GM12891 (cell line): Measurements from ENCODE around the gene ZNF24.

Source experiments
- DNase-seq: peaks from one replicate; pipeline ENCODE4 v3.0.0; 2011; ENCODE audit warnings: low spot score; ENCODE audit not compliant: insufficient read length
- FAIRE-seq: peaks from 2 replicates; lab custom pipeline; 2011; peaks lifted over from hg19 to GRCh38; lab: Jason Lieb, UNC
- PAX5 ChIP-seq: IDR thresholded peaks from 2 replicates; pipeline ENCODE4 v1.6.1; 2011; ENCODE audit warnings: low read length, moderate library complexity, mild to moderate bottlenecking; ENCODE audit not compliant: insufficient read depth, severe bottlenecking
- POLR2A ChIP-seq: IDR thresholded peaks from 2 replicates; pipeline ENCODE4 v1.6.1; 2011; ENCODE audit warnings: low read depth, low read length, control low read depth
- POLR2AphosphoS5 ChIP-seq: IDR thresholded peaks from 2 replicates; pipeline ENCODE4 v1.6.1; 2011; ENCODE audit warnings: low read depth, low read length, control low read depth
- POU2F2 ChIP-seq: IDR thresholded peaks from 2 replicates; pipeline ENCODE4 v1.6.1; 2011; ENCODE audit warnings: low read depth, mild to moderate bottlenecking, control low read depth, low read length, moderate library complexity
- SPI1 ChIP-seq: IDR thresholded peaks from 2 replicates; pipeline ENCODE4 v1.6.1; 2011; ENCODE audit warnings: low read depth, low read length, control low read depth
- TAF1 ChIP-seq: IDR thresholded peaks from 2 replicates; pipeline ENCODE4 v1.6.1; 2011; ENCODE audit warnings: low read depth, low read length, control low read depth

The ZNF24 gene

GRCh38 chr18:35355140-35355618, 11.0 kb upstream of the ZNF24 start:
- TF ChIP-seq PAX5 = no peak
- no peak for TF ChIP-seq POU2F2
- TF ChIP-seq SPI1 = no peak
- no peak for TF ChIP-seq POLR2AphosphoS5
- TF ChIP-seq POLR2A = no peak
- TF ChIP-seq TAF1 = no peak
- peak; percentile 38 for DNase-seq
- FAIRE-seq = peak; percentile 82

- no peak for DNase-seq
- FAIRE-seq = no peak
- TF ChIP-seq POLR2A = no peak
- no peak for TF ChIP-seq PAX5
- no peak for TF ChIP-seq POU2F2
- no peak for TF ChIP-seq TAF1
- TF ChIP-seq SPI1 = no peak
- TF ChIP-seq POLR2AphosphoS5 = no peak
Measured at GRCh38 chr18:35352778-35353177, 8.6 kb upstream of the ZNF24 start.

- no peak for DNase-seq
- no peak for TF ChIP-seq POU2F2
- no peak for TF ChIP-seq TAF1
- no peak for TF ChIP-seq SPI1
- TF ChIP-seq POLR2AphosphoS5 = no peak
- TF ChIP-seq POLR2A = no peak
- TF ChIP-seq PAX5 = no peak
- FAIRE-seq = no peak
Measured at GRCh38 chr18:35352283-35352682, 8.1 kb upstream of the ZNF24 start.

GRCh38 chr18:35348001-35348400, 3.8 kb upstream of the ZNF24 start:
- no peak for DNase-seq
- no peak for FAIRE-seq
- no peak for TF ChIP-seq PAX5
- no peak for TF ChIP-seq SPI1

- DNase-seq (no peak), FAIRE-seq (no peak)
- no peak for TF ChIP-seq SPI1
- TF ChIP-seq POU2F2 = no peak
- TF ChIP-seq POLR2AphosphoS5 = no peak
- no peak for TF ChIP-seq TAF1
- no peak for TF ChIP-seq PAX5
- no peak for TF ChIP-seq POLR2A
Measured at GRCh38 chr18:35345950-35346349, 1.7 kb upstream of the ZNF24 start.

GRCh38 chr18:35345460-35345921, 1.3 kb upstream of the ZNF24 start:
- peak; percentile 70 for FAIRE-seq
- TF ChIP-seq PAX5 (peak; percentile 81), POLR2AphosphoS5 (no peak)
- peak; percentile 16 for DNase-seq

GRCh38 chr18:35344736-35345459, 678 bp upstream of the ZNF24 start:
- DNase-seq (no peak), FAIRE-seq (no peak)
- no peak for TF ChIP-seq TAF1
- TF ChIP-seq POU2F2 = no peak
- TF ChIP-seq POLR2A = no peak
- no peak for TF ChIP-seq POLR2AphosphoS5
- TF ChIP-seq PAX5 = no peak
- no peak for TF ChIP-seq SPI1

- FAIRE-seq = no peak
- DNase-seq = no peak
- TF ChIP-seq POU2F2 (no peak), POLR2A (no peak), PAX5 (no peak), SPI1 (no peak)
Measured at GRCh38 chr18:35343488-35343935, 708 bp downstream of the ZNF24 start.

GRCh38 chr18:35337286-35337685, 6.9 kb downstream of the ZNF24 start:
- TF ChIP-seq SPI1 (no peak), PAX5 (no peak), POLR2AphosphoS5 (no peak), TAF1 (no peak), POU2F2 (no peak), POLR2A (no peak)
- DNase-seq = no peak
- FAIRE-seq = no peak

- FAIRE-seq (no peak), DNase-seq (no peak)
- TF ChIP-seq PAX5 (no peak), SPI1 (no peak), TAF1 (no peak), POU2F2 (no peak), POLR2AphosphoS5 (no peak), POLR2A (no peak; the same call in 1 of the 2 replicates)
Measured at GRCh38 chr18:35335866-35336265, 8.4 kb downstream of the ZNF24 start.
